Tibial nerve (tissue), 3 donors: ENCODE measurements around the gene RPTOR.

Experiments used
- POLR2A ChIP-seq, 2 donors: fragments of 450-650 bp; IDR thresholded peaks; one replicate each; pipeline ENCODE4 v1.6.1; 2017; ENCODE audit warnings: antibody characterized with exemption in 2 of 2, mild to moderate bottlenecking in 2 of 2, moderate library complexity in 2 of 2
- TF ChIP-seq, protein P1 (sequence below), 5 experiments: fragments of 200-600 bp in 3 of 5; fragments of 450-650 bp in 2 of 5; sonication (generic) in 3 of 5; IDR thresholded peaks; one replicate each; pipeline ENCODE4 v1.5.1; 2016 to 2019; ENCODE audit warnings: antibody characterized with exemption in 5 of 5, mild to moderate bottlenecking in 3 of 5, moderate library complexity in 2 of 5

DNA sequence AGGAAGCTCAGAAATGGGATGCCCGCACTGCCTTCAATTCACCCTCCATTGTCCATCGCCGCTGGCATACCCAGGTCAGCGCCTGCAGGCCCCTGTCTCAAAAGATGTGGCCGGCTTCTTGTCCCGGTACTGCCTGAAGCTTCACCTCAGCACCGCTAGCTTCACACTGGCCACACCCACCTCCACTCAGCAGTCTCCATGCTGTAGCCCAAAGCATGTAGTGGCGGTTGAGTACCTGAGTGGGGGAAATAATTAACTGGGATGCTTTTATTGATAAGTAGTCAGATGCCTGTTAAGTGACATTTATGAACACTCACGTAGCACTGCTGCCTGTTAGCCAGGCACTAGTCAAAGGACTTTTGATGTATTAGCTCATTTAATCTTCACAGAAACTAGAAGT lies 143.2 kb downstream of the RPTOR start:
- TF ChIP-seq, protein P1, sequence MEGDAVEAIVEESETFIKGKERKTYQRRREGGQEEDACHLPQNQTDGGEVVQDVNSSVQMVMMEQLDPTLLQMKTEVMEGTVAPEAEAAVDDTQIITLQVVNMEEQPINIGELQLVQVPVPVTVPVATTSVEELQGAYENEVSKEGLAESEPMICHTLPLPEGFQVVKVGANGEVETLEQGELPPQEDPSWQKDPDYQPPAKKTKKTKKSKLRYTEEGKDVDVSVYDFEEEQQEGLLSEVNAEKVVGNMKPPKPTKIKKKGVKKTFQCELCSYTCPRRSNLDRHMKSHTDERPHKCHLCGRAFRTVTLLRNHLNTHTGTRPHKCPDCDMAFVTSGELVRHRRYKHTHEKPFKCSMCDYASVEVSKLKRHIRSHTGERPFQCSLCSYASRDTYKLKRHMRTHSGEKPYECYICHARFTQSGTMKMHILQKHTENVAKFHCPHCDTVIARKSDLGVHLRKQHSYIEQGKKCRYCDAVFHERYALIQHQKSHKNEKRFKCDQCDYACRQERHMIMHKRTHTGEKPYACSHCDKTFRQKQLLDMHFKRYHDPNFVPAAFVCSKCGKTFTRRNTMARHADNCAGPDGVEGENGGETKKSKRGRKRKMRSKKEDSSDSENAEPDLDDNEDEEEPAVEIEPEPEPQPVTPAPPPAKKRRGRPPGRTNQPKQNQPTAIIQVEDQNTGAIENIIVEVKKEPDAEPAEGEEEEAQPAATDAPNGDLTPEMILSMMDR (IDR thresholded peaks at IDR 0.05) = no peak
- TF ChIP-seq POLR2A (IDR thresholded peaks at IDR 0.05) = no peak
